GM12878 (cell line): ENCODE data around the gene GUCA2B. TPM values are rescaled to one million over a fixed set of nuclear protein-coding genes. Genes with fewer than 3 reads are reported as not detected.

Source experiments
- ATF3 ChIP-seq: IDR thresholded peaks from 2 replicates; pipeline ENCODE4 v1.6.1; 2011; ENCODE audit warnings: low read depth, mild to moderate bottlenecking, low read length, moderate library complexity, borderline replicate concordance; ENCODE audit errors: extremely low read depth
- BACH1 ChIP-seq: fragments of 450-650 bp; IDR thresholded peaks from 2 replicates; pipeline ENCODE4 v1.6.1; 2017; ENCODE audit warnings: mild to moderate bottlenecking, borderline replicate concordance
- E2F8 ChIP-seq: fragments of 450-650 bp; IDR thresholded peaks from 2 replicates; pipeline ENCODE4 v1.6.1; 2018; ENCODE audit warnings: mild to moderate bottlenecking, low read depth, moderate library complexity; ENCODE audit not compliant: partially characterized antibody
- ESRRA ChIP-seq: IDR thresholded peaks from 2 replicates; pipeline ENCODE4 v1.6.1; 2012; ENCODE audit warnings: mild to moderate bottlenecking, low read length, improper control_type of control experiment
- FOXM1 ChIP-seq: IDR thresholded peaks from 2 replicates; pipeline ENCODE4 v1.6.1; 2012; ENCODE audit warnings: low read depth, mild to moderate bottlenecking, inconsistent platforms, low read length, moderate library complexity
- GABPA ChIP-seq: IDR thresholded peaks from 2 replicates; pipeline ENCODE4 v1.6.1; 2014; ENCODE audit warnings: antibody characterized with exemption, low read depth, mild to moderate bottlenecking, inconsistent platforms
- JUND ChIP-seq: IDR thresholded peaks from 2 replicates; pipeline ENCODE4 v1.6.1; 2012; ENCODE audit warnings: low read depth, mild to moderate bottlenecking, low read length, improper control_type of control experiment, moderate library complexity
- MLLT1 ChIP-seq: fragments of 450-650 bp; IDR thresholded peaks from 2 replicates; pipeline ENCODE4 v1.6.1; 2016; ENCODE audit warnings: mild to moderate bottlenecking
- NR2F1 ChIP-seq: fragments of 450-650 bp; conservative IDR thresholded peaks from 2 replicates; pipeline ENCODE4 v1.6.1; 2017; ENCODE audit warnings: mild to moderate bottlenecking
- RB1 ChIP-seq: fragments of 450-650 bp; formaldehyde crosslinking; IDR thresholded peaks from 2 replicates; pipeline ENCODE4 v1.6.1; 2017; ENCODE audit warnings: mild to moderate bottlenecking, borderline replicate concordance
- RUNX3 ChIP-seq: IDR thresholded peaks from 2 replicates; pipeline ENCODE4 v1.6.1; 2012; ENCODE audit warnings: low read length, inconsistent platforms
- SKIL ChIP-seq: fragments of 450-650 bp; IDR thresholded peaks from 2 replicates; pipeline ENCODE4 v1.6.1; 2017; ENCODE audit warnings: mild to moderate bottlenecking, low read depth, inconsistent platforms; ENCODE audit not compliant: poor library complexity, severe bottlenecking
- TAF1 ChIP-seq: IDR thresholded peaks from 2 replicates; pipeline ENCODE4 v1.6.1; 2011; ENCODE audit warnings: mild to moderate bottlenecking, low read depth, low read length, borderline replicate concordance
- ZNF274 ChIP-seq: IDR thresholded peaks from one replicate; pipeline ENCODE4 v1.8.0; 2011; ENCODE audit not compliant: insufficient read length, insufficient read depth
- polyA plus RNA-seq, 11 experiments: library from polyadenylated mRNA; depleted of rRNA in 4 of 11; unstranded in 6 of 11; stranded (reverse) in 5 of 11; fragments of >200 nt; fragmentation: Nextera tagmentation in 4 of 11; fragmentation: Illumina TruSeq in 1 of 11; extraction: Ambion mirVana in 4 of 11; extraction: Trizol in 1 of 11; gene quantifications; 1 replicate in 1 of 11; 2 replicates in 10 of 11; pipeline versions ENCODE4 v1.2.1 to v1.2.3, GENCODE V29; 2011 to 2016; ENCODE audit warnings: inconsistent platforms in 2 of 11, missing spikeins in 2 of 11, low read depth in 1 of 11
- total RNA-seq, 4 experiments: library from RNA; depleted of rRNA in 3 of 4; stranded (reverse); fragments of >200 nt in 3 of 4; fragmentation: Illumina TruSeq in 1 of 4; extraction: Trizol in 1 of 4; gene quantifications; 2 replicates each; pipeline versions ENCODE4 v1.2.1 to v1.2.3, GENCODE V29; 2013 to 2021

GUCA2B gene
- total and polyA plus RNA-seq, 10 of the 15 experiments (the other 5 are each of a cell fraction or from before 2014, with no cell fraction given): not detected

- no peak for TF ChIP-seq FOXM1
- no peak for TF ChIP-seq RB1
- TF ChIP-seq JUND: no peak
- TF ChIP-seq ZNF274: no peak
- no peak for TF ChIP-seq ATF3
- no peak for TF ChIP-seq SKIL
- TF ChIP-seq ESRRA: no peak
- TF ChIP-seq MLLT1: no peak
- TF ChIP-seq TAF1: no peak
- no peak for TF ChIP-seq GABPA
- TF ChIP-seq BACH1: no peak
- TF ChIP-seq E2F8: no peak
- TF ChIP-seq RUNX3: no peak
- no peak for TF ChIP-seq NR2F1
Observed at GRCh38 chr1:42168763-42169162, 15.6 kb downstream of the GUCA2B start (continued).
